ENCODE results near the gene PRKCE. TPM values are rescaled to one million over a fixed set of nuclear protein-coding genes. Genes with fewer than 3 reads are reported as not detected.
A peak's percentile ranks its signal among the peaks of the same experiment; 100 is the strongest.

The PRKCE gene
- total and polyA plus RNA-seq, 4 donors: 2.5 to 38.6 (median 5.8) TPM

DNA sequence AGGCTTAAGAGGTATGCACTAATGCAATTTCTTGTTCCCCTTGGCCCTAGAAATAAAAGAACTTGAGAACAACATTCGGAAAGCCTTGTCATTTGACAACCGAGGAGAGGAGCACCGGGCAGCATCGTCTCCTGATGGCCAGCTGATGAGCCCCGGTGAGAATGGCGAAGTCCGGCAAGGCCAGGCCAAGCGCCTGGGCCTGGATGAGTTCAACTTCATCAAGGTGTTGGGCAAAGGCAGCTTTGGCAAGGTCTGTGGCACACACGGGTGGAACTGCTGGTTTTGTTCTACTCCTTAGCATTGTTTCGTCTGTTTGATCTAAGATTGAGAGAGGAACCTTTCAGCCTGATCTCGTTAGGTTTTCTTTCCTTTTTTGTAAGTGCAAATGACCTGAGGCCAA, 355.9 kb downstream of the PRKCE start:
- Histone ChIP-seq H3K4me3 (ENCODE audit: low read depth in 1 of 3, low read length in 3 of 3) (no peak overlapping the region), H3K27ac (ENCODE audit: low read depth in 1 of 2, low read length in 2 of 2) (peak overlapping the region; percentile 37 to 43), H3K27me3 (ENCODE audit: control insufficient read depth in 4 of 4, insufficient read depth in 4 of 4, low read length in 3 of 4) (no peaks in the 10 kb centered on the region), H3K4me1 (ENCODE audit: control insufficient read depth in 4 of 4, insufficient read depth in 4 of 4, low read length in 3 of 4) (peaks cover 7 to 53% (median 34%) of the 10 kb centered on the region in 4 donors), H3K9ac (ENCODE audit: low read depth in 1 of 2, low read length in 2 of 2) (no peak overlapping the region), H3K9me3 (ENCODE audit: control insufficient read depth in 4 of 4, low read length in 3 of 4) (no peaks in the 10 kb centered on the region), H3K36me3 (ENCODE audit: control insufficient read depth in 4 of 4, insufficient read depth in 3 of 4, low read depth in 1 of 4, low read length in 3 of 4) (peaks cover 0 to 2% (median under 1%) of the 10 kb centered on the region in 4 donors)
- 87% methylated on average over 11 of the region's 11 CpGs for WGBS
- no peak for TF ChIP-seq RXRA (IDR thresholded peaks at IDR 0.05)
- no peak for TF ChIP-seq FOXA1 (IDR thresholded peaks at IDR 0.05)
- TF ChIP-seq, protein P1, sequence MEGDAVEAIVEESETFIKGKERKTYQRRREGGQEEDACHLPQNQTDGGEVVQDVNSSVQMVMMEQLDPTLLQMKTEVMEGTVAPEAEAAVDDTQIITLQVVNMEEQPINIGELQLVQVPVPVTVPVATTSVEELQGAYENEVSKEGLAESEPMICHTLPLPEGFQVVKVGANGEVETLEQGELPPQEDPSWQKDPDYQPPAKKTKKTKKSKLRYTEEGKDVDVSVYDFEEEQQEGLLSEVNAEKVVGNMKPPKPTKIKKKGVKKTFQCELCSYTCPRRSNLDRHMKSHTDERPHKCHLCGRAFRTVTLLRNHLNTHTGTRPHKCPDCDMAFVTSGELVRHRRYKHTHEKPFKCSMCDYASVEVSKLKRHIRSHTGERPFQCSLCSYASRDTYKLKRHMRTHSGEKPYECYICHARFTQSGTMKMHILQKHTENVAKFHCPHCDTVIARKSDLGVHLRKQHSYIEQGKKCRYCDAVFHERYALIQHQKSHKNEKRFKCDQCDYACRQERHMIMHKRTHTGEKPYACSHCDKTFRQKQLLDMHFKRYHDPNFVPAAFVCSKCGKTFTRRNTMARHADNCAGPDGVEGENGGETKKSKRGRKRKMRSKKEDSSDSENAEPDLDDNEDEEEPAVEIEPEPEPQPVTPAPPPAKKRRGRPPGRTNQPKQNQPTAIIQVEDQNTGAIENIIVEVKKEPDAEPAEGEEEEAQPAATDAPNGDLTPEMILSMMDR (IDR thresholded peaks at IDR 0.05; ENCODE audit: low read depth, low read length, missing input control): no peak
- no peak for TF ChIP-seq HNF4A (conservative IDR thresholded peaks at IDR 0.05)
- TF ChIP-seq YY1 (IDR thresholded peaks at IDR 0.05): no peak
- TF ChIP-seq, protein P2, sequence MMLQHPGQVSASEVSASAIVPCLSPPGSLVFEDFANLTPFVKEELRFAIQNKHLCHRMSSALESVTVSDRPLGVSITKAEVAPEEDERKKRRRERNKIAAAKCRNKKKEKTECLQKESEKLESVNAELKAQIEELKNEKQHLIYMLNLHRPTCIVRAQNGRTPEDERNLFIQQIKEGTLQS (IDR thresholded peaks at IDR 0.05): no peak
- TF ChIP-seq SP1 (IDR thresholded peaks at IDR 0.05): no peak
- TF ChIP-seq JUND (IDR thresholded peaks at IDR 0.05): no peak
- TF ChIP-seq, protein P3, sequence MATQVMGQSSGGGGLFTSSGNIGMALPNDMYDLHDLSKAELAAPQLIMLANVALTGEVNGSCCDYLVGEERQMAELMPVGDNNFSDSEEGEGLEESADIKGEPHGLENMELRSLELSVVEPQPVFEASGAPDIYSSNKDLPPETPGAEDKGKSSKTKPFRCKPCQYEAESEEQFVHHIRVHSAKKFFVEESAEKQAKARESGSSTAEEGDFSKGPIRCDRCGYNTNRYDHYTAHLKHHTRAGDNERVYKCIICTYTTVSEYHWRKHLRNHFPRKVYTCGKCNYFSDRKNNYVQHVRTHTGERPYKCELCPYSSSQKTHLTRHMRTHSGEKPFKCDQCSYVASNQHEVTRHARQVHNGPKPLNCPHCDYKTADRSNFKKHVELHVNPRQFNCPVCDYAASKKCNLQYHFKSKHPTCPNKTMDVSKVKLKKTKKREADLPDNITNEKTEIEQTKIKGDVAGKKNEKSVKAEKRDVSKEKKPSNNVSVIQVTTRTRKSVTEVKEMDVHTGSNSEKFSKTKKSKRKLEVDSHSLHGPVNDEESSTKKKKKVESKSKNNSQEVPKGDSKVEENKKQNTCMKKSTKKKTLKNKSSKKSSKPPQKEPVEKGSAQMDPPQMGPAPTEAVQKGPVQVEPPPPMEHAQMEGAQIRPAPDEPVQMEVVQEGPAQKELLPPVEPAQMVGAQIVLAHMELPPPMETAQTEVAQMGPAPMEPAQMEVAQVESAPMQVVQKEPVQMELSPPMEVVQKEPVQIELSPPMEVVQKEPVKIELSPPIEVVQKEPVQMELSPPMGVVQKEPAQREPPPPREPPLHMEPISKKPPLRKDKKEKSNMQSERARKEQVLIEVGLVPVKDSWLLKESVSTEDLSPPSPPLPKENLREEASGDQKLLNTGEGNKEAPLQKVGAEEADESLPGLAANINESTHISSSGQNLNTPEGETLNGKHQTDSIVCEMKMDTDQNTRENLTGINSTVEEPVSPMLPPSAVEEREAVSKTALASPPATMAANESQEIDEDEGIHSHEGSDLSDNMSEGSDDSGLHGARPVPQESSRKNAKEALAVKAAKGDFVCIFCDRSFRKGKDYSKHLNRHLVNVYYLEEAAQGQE (IDR thresholded peaks at IDR 0.05): no peak
- no peak for TF ChIP-seq TAF1 (conservative IDR thresholded peaks at IDR 0.05)
- DNase-seq (ENCODE audit: low spot score): no peak

DNA sequence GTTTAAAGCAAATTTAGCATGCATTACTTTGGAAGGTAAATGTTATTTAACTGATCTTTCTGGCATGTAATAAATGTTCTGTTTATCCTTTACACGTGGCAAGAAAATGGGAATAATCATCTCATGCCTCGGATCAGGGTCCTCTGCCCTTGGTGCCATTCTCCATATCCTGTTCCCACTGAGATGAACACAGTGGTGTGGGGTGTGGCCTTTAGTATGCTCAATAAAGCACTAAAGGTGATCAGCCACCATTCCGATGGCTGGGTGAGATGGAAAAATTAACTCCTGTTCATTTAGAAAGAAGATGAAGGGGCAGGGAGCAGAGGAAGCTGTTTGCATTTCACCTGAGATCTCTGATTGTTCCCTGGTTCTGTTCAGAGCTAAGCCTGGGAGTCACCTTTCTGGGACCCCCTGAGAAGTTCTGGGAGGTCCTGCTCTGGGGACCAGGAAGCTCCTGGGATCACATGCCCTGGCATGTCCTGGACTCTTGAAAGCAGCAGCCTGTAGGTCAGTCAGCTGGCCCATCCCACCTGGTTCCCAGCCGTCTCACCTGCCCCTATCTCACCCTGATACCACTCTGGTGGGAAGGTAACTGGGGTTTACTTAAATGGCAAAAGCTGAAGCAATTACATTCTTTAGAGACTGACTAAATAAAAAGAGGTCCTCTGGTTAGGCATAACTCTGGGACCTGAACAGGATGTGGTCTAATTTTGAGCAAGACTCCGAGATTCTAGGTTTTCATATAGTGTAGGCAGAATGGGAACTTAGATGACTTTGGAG, 356.8 kb downstream of the PRKCE start:
- peak overlapping the region in 1 of 2 donors; percentile 2 for H3K27ac ChIP-seq (ENCODE audit: low read depth in 1 of 2, low read length in 2 of 2)
- H3K4me1 ChIP-seq (ENCODE audit: control insufficient read depth in 4 of 4, insufficient read depth in 4 of 4, low read length in 3 of 4): peaks cover 7 to 53% (median 32%) of the 10 kb centered on the region in 4 donors
- no peak overlapping the region for H3K4me3 ChIP-seq (ENCODE audit: low read depth in 1 of 3, low read length in 3 of 3)

More for the DNA sequence above, 356.8 kb downstream of the PRKCE start:
- 63% methylated on average over 5 of the region's 5 CpGs for WGBS
- no peak overlapping the region for H3K9ac ChIP-seq (ENCODE audit: low read depth in 1 of 2, low read length in 2 of 2)
- no peaks in the 10 kb centered on the region for H3K27me3 ChIP-seq (ENCODE audit: control insufficient read depth in 4 of 4, insufficient read depth in 4 of 4, low read length in 3 of 4)
- TF ChIP-seq, protein P1 (IDR thresholded peaks at IDR 0.05; ENCODE audit: low read depth, low read length, missing input control): no peak
- TF ChIP-seq SP1 (IDR thresholded peaks at IDR 0.05): no peak
- TF ChIP-seq HNF4G (IDR thresholded peaks at IDR 0.05): no peak
- no peak for TF ChIP-seq TAF1 (conservative IDR thresholded peaks at IDR 0.05)
- TF ChIP-seq YY1 (IDR thresholded peaks at IDR 0.05): no peak
- TF ChIP-seq, protein P3 (IDR thresholded peaks at IDR 0.05): no peak
- no peak for TF ChIP-seq HNF4A (conservative IDR thresholded peaks at IDR 0.05)
- no peak for TF ChIP-seq EGR1 (IDR thresholded peaks at IDR 0.05; ENCODE audit: low read depth in 2 of 2)
- no peak for TF ChIP-seq NR2F2 (IDR thresholded peaks at IDR 0.05)
- TF ChIP-seq JUND (IDR thresholded peaks at IDR 0.05): no peak
- TF ChIP-seq, protein P4, sequence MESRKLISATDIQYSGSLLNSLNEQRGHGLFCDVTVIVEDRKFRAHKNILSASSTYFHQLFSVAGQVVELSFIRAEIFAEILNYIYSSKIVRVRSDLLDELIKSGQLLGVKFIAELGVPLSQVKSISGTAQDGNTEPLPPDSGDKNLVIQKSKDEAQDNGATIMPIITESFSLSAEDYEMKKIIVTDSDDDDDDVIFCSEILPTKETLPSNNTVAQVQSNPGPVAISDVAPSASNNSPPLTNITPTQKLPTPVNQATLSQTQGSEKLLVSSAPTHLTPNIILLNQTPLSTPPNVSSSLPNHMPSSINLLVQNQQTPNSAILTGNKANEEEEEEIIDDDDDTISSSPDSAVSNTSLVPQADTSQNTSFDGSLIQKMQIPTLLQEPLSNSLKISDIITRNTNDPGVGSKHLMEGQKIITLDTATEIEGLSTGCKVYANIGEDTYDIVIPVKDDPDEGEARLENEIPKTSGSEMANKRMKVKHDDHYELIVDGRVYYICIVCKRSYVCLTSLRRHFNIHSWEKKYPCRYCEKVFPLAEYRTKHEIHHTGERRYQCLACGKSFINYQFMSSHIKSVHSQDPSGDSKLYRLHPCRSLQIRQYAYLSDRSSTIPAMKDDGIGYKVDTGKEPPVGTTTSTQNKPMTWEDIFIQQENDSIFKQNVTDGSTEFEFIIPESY (IDR thresholded peaks at IDR 0.05): no peak
- TF ChIP-seq, protein P5, sequence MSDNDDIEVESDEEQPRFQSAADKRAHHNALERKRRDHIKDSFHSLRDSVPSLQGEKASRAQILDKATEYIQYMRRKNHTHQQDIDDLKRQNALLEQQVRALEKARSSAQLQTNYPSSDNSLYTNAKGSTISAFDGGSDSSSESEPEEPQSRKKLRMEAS (IDR thresholded peaks at IDR 0.05): no peak
- H3K36me3 ChIP-seq (ENCODE audit: control insufficient read depth in 4 of 4, insufficient read depth in 3 of 4, low read depth in 1 of 4, low read length in 3 of 4): peaks cover 1 to 6% (median 4%) of the 10 kb centered on the region in 4 donors
- DNase-seq (ENCODE audit: low spot score): no peak
- H3K9me3 ChIP-seq (ENCODE audit: control insufficient read depth in 4 of 4, low read length in 3 of 4): no peaks in the 10 kb centered on the region

All from liver (tissue), 9 donors.